T-helper 1 cell (primary cell): ENCODE data around the gene MAB21L2.

ENCODE experiments used
- DNase-seq, 5 donors: peaks; one replicate each; pipeline ENCODE4 v3.0.0-alpha.2; 2012 to 2020

The MAB21L2 gene

GRCh38 chr4:150624055-150624454 lies 42.1 kb downstream of the MAB21L2 start:
- no peak for DNase-seq

- DNase-seq, result no peak
These were observed 43.1 kb downstream of the MAB21L2 start for GRCh38 chr4:150625033-150625432.

- no peak for DNase-seq
These were observed 46.1 kb downstream of the MAB21L2 start for GRCh38 chr4:150628073-150628472.

GRCh38 chr4:150632639-150633038 lies 50.7 kb downstream of the MAB21L2 start:
- DNase-seq, result no peak
